HG03575 (cell line): Measurements from ENCODE around the gene RASD1.

Experiments used
- ATAC-seq: cut with Tn5 transposase; IDR thresholded peaks from one replicate; pipeline ENCODE4 v1.9.1; 2021; ENCODE audit not compliant: unreplicated experiment, insufficient number of reproducible peaks, low FRiP score; ENCODE audit errors: extremely low read depth

Gene RASD1

DNA sequence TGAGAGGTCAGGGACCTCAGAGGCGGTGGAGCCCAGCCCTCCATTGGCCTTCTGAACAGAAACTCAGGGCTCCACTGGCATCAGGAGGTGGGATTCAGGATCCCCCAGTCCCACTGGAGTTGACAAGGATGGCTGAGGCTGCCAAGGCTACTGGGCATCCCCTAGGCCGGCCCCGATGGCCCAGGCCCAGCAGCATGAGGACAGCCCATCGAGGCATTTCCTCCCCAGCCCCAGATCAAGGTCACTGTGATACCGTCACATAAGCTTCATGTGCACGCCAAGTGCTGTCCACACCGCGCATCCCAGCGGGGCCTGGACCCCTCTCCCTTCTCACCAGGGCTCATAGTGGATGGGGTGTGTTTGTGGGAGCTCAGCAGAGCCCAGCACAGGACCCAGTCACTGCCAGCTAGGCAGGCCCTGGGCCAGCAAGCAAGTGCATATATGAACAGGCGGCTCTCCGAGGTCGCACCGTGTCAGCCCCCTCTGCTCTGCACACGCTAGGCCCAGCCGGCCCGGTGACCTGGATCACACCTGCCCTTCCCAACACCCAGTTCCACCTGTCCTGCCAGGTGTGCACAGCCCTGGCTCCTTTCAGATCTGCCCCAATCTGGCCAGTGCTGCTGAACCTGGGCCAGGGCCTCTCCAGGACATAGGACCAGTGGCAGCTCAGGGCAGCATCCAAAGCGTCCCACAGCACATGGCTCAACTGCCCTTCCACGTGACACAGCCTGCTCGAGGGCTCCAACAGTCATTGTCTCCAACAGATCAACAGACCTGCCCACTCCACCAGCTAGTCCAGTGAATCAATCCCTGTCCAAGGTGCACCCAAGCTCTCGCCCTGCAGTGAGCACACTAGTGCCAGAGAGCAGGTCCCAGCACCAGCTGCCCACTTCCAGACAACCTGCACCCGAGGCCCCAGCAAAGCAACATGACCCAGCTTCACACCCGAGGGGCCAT lies 32.8 kb upstream of the RASD1 start:
- no peak for ATAC-seq

DNA sequence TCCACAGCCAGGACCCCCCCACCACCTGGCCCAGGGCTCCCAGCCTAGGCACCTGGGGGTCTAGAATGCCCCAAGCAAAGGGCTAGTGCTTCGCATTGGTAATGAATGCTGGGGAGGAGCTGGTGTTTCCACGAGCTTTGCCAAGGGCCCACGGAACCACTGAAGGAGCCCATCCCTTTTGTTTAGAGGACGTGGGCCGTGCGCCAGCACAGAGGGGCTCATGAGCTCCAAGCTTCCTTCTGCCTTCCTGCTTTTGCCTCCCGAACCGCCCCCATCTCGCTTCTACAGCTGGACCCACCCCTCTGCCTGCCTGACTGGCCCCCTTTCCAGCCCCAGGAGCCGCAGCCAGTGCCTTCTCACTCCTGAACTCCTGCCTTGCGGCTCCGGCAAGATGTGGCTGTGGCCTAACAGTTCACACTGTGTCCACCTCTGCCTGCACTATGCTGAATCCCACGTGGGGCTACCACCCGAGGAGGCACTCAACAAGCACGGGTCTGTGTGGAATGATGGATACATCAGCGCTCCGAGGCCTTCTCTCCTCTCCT lies 31.8 kb upstream of the RASD1 start:
- no peak for ATAC-seq

DNA sequence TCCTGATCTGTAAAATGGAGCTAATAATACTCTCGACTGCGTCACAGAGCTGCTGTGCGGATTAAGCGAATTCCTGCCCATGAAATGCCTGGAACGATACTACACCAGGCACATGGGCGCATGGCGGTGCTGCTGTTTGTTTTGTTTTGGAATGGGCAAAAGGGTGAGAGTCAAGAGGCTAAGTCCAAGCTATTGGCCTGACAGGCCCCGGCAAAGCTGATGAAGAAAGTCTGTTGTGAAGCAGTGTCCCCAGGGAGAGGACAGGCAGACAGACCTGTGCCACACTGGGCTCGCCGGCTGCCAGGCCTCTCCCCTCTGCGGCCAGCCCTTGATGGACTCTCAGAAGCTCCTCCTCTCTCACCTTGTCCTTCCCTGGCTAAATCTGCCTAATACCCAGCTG lies 31.3 kb upstream of the RASD1 start:
- ATAC-seq = no peak

DNA sequence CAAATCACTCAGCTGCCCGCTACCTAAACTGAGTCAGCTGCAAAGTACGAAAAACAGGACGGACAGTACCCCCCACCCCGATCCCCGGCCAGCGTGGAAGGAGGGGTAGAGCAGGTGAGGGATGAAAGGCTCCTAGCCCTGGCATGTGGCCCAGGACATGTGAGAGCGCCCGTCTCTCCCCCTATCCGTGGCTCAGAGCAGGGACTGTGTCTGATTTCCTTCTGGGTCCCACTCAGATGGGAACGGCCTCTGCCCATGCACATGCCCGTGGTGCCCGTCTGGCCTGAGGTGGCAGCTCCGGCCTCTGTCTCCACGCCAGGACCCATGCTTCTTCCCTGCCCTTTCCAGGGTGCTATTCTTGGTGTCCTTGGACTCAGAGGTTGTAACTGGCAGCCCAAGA lies 30.2 kb upstream of the RASD1 start:
- ATAC-seq = no peak

DNA sequence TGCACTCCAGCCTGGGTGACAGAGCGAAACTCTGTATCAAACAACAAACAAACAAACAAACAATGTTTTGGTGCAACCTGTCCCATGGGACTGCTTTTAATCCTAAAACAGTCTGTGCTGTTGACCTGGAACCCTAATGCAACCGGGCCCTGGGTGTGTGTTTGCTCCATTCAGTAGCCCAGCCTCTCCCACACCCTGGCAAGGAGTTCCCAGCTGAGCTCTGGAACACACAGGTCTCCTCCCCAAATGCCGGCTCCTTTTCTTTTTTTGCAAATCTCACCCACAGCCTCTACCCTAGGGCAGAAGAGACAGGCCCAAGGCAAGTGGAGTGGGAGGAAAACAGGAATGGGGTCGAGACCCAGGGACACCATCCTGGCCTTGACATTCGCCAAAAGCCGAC lies 29.8 kb upstream of the RASD1 start:
- ATAC-seq = no peak

DNA sequence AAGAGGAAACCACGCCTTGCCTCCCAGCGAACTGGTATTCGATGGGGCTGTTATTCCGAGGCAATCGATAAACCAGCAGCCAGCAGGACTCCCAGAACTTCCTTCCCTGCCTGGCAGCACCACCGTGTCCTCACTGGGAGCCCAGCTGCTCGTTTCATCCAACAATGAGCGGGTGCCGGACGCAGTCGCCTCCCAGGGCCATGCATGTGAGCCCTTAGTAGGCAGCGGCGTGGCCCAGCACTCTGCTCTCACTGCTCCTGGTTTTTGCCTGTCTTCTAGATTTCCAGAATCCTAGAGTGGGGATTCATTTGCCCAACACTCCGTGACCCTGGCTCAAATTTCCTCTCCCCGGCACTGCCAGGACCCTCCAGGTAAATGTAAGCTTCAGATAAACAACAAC lies 29.1 kb upstream of the RASD1 start:
- ATAC-seq = no peak

DNA sequence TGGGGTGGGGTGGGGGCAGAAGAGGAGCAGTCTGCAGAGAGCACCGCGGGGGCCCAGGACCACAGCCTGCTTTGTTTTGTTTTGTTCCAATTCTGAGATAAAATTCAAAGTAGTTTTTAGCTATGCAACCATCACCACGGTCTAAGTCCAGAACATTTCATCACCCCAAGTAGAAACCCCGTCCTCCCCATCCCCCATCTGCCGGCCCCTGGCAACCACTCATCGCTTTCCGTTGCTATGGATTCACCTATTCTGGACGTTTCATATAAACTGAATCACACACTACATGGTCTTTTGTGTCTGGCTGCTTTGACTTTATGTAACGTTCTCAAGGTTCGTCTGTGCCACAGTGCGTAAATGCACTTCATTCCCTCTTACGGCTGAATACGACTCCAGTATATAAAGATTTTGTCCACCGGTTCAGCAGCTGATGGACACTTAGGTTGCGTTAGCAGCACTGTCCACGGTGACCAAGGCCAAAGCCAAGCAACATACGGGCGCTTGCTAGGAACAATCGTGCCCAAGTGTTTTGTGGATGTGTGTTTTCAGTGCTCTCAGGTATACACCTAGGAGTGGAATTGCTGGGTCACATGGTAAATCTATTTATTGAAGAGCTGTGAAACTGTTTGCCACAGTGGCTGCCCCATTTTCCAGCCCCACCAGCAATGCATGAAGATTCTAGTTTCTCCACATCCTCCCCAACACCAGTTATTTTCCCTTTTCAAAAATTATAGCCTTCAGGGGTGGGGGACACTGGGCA lies 27.7 kb upstream of the RASD1 start:
- ATAC-seq = no peak

DNA sequence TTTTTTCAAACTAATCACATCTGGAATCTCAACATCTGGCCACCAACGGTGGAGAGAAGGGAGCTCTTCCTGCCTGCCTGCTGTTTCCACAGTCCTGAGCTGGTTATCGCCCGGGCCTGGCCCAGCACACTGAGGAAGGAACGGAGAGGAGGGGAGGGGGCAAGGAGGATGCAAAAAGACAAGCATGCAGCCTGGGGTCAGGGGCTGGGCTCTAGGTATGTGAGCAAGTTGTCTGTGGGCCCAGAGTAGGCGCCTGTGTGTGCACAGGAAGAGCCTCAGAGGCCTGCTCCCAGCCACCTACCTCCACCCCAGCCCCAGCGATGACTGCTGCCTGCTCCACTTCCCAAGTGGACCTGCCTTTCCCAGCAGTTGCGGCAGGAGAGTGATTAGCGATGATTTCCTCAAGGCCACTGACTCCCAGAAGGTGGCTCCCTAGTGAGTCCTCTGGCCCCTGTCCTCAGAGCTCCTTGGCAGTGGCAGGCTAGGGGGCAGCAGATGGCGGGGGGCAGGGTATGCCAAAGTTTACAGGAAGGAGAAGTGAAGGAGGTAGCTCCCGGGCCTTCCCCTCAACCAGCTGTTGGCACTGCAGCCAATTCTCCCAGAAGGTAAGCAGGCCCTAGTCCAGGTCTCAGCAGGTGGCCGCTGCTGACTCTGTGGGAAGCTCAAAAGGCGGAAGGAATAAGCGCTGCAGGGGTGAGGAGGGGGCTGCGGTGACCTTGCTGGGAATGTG lies 27.0 kb upstream of the RASD1 start:
- no peak for ATAC-seq

DNA sequence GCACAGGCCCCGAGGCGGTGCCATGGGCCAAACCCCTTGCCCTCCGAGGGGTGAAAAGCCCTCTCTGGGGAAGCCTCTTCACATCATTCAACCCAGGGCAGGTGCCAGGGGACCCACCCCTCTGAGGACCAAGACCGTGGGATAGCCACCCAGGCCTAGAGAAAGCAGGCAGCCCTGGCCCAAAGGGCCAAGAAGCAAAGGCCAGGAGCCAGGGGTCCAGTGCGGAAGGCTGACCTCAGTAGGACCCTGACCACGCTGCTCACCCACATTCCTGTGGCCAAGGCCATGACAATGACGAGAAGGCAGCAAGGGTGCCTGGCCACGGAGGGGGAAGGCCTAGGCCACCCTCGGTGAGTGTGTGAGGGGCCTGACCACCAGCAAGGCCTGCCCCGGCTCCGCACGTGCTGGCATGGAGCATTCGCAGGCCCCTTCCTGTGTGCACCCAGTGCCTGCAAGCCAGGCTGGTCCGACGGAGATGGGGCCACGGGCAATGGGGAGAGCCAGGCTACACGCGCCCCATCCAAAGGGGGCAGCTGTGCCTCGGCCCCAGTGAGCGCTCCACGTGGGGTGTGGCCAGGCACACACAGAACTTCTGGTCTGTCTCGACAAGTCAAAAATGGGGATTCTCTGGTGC lies 24.5 kb upstream of the RASD1 start:
- no peak for ATAC-seq

DNA sequence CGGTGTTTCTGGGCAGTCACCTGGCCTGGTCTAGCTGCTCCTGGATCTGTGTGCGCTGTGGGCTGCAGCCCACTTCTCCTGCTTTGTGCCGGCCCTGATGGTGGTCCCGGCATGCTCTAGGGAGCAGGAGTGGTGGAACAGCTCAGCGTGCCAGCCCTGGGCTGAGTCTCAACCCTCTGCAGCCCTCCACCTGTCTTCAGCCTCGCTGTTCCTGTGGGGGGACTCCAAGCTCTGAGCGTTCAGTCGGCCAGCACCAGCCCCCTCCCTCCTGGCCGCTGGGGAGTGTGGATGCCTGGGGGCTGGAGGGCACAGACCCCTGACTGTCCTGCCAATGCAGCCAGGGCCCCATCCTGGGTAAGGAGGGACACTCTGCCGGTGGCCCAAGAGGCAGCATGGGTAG lies 23.7 kb upstream of the RASD1 start:
- ATAC-seq = no peak

DNA sequence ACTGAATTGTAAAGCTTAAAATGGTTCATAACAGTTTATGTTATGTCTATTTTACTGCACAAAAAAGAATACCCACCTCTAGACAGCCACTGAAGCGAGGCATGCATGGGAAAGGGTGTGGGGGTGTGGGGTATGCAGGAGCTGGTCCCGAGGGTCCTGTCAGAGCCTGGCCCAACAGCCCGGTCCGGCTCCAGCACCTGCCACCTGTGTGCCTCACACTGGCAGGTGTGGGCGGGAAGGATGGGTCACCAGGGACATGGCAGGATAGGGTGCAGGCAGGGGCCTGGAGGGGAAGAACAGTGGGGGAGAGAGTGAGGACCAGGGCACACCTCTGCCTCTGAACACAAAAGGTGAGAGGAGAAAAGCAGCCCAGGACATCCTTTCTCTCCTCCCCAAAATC lies 22.8 kb upstream of the RASD1 start:
- ATAC-seq = no peak

DNA sequence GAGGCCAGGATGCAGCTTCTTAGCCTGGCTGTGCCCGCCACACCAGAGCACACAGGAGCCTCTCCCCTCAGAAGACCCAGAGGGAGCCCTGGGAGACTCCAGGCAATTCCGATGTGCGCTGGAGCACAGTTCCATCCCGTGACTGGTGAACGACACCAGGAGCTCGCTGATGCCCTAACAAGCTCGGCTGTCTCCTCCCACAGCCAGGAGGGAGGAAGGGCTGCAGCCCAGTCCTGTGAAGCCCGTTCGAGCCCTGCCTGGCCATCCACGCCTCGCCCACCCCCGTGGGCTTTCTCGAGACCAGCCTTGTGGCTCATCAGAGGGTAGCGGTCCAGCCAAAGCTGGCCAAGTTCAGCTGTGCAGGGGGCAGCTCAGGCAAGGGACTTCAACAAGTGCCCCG lies 21.8 kb upstream of the RASD1 start:
- ATAC-seq = no peak

DNA sequence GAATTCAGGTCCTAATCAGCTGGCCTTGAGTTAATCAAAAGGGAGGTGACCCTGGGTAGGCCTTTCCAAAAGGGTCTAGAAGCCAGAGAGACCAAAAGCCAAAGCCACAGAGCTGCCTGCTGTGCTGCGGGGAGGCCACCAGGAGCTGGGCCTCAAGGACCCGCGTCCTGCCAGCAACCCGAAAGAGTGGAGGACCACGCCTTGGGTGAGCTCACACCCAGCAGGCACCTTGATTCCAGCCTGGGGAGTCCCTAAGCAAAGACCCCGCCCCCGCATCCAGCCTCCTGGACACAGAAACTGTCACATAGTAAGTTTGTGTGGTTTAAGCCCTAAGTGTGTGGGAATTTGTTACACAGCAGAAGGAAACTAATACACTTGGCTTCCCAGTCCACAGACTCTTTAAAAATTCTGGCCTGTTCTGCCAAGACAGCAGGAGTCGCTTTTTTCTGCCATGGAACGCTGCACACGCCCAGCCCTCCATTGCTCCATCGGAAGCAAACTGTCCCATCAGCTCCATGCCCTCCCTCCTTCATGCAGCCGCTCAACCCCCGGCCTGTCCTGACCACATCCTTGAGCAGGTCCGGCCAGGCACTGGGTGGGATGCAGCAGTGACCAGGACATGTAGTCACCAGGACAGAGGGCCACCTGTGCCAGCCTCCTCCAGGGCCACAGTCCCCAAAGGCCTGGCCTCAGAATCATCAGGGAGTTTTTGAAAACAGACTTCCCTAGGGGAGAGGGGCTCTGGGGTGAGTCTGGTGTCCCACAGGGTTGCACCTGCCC lies 20.9 kb upstream of the RASD1 start:
- ATAC-seq = no peak

DNA sequence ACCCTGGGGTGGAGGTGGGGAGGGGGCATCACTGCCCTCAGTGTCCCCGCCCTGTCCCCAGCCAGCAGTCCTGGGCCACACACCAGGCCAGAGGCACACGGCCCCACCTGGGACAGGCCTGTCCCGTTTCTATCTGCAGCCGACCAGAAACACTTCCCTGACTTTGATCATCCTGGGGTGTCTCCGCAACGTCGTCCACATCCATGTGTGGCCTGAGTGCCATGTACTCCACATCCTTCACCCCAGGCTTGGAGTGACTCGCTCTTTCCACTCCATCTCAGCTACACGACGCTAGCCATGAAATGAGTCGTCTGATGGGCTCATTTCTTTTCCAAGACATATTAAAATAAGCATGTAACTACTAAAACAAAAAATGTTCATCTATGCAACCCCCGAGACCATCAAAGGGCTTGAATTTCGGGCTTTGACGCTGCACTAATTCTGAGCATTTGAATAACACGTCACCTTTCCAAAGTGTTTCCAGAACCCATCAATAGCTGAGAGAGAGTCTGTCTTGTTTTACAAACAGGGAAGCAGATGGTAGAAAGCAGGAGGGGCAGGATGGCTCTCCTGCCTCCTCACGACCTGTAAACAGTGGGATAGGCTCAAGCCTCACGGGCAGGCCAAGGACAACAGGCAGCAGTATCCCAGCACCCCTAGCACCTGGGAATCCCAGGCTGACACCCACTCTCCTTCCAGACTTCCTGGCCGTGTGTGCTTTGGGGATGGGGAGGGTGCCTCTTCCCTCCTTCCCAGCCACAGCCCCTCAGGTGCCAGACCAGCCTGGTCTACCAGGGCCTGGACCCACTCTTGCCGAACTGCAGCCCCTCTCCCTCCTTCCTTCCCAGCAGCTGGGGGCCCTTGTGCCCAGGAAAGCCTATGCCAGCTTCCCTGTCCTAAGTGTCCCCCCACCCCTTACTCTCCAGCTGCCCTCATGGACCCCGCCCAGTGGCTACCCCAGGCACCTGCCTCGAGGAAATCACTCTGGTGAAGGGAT lies 20.0 kb upstream of the RASD1 start:
- no peak for ATAC-seq

DNA sequence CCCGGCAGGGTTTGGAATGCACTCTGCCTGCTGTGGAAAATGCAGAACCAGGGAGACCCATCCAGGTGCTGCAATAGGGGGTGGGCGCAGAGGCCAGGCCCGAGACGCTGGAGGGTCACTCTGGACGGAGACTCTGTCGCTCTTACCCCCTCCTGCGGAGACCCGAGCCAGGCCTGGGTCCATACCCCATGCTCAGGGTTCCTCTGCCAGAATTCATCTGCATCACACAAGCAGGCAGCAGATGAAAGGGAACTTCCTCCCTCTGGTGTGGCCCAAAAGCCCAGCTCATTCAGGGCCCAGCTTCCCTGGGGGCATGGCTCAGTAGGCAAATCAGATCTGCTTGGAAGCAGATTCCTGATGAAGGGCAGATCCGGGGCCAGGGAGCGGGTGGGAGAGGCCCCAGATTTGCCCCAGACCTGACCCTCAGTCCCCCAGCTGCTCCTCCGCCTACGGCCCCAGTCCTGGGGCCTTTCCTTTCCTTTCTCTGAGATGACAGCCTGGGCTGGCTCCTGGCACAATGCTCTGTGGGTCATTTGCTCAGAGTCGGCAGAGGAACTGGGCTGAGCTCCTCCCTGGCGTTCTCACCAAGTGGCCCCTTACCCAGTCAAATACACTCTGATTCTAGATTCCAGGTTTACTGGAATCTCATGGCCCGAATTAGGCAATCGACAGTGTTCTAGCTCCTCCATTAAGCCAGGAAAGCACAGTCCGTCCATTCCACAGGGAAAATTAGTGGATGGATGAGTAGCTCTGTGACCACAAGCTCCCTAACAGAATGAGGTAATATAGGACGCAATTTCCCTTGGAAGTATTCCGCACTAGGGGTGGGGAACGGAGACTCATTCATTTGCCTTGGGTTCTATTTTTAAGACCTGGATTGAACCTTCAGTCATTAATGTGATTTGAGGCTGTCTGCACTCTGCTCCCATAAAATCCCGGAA lies 19.1 kb upstream of the RASD1 start:
- ATAC-seq = no peak

DNA sequence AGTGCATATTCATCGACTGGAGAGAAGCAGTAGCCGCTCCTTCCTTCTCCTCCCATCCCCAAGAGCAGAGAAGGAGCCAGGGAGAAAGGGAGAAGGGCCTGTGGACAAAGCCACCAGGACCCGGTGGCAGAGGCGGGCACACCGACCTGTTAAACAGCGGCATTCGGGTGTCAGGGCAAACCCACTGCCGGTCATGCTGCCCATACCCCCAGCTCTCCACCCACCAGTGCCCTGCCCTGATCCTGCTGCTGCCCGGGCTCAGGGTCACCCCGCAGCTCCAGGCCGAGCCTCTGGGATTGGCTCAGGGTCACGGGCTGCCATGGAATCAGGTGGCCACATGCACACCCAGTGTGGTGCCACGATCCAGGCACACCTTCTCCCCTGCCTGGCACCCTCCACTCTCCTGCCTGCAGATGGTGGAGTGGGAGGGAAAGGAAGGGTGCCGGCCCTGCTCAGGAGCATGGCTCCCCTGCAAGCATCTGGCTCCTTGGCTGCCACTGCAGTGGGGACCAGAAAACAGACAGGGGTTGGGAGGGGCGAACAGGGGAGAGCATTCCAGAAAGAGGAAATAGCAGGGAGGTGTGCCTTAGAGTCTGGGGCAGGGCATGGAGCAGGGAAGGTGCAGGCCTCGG lies 18.3 kb upstream of the RASD1 start:
- ATAC-seq = no peak
